GM23338 (cell line): ENCODE results near the gene ZBTB20. TPM values are rescaled to one million over a fixed set of nuclear protein-coding genes. Genes with fewer than 3 reads are reported as not detected.

Experiments
- ATAC-seq: fragments of 200-7000 bp; cut with Tn5 transposase; 3 replicates; pipeline ENCODE4 v1.9.1; 2020
- DNase-seq: peaks from one replicate; pipeline ENCODE4 v3.0.0-alpha.2; 2015; ENCODE audit warnings: low spot score
- H2AFZ ChIP-seq: fragments of 200-600 bp; sonication (generic); 2 replicates; pipeline ENCODE4 v1.8.0; 2016; ENCODE audit warnings: antibody characterized with exemption, mild to moderate bottlenecking, moderate library complexity
- H3F3A ChIP-seq: fragments of 200-600 bp; sonication (generic); replicated peaks from 2 replicates; pipeline ENCODE4 v1.8.0; 2017; ENCODE audit warnings: antibody characterized with exemption, mixed run types, low read depth
- H3K27ac ChIP-seq: fragments of 200-600 bp; sonication (generic); 2 replicates; pipeline ENCODE4 v1.6.1; 2016; ENCODE audit warnings: low read depth
- H3K27me3 ChIP-seq: fragments of 200-600 bp; sonication (generic); 2 replicates; pipeline ENCODE4 v1.8.0; 2016; ENCODE audit warnings: mild to moderate bottlenecking, mixed run types, moderate library complexity; ENCODE audit not compliant: insufficient read depth
- H3K36me3 ChIP-seq: fragments of 200-600 bp; sonication (generic); 2 replicates; pipeline ENCODE4 v1.8.0; 2016; ENCODE audit warnings: mild to moderate bottlenecking; ENCODE audit not compliant: insufficient read depth
- H3K4me1 ChIP-seq: fragments of 200-600 bp; sonication (generic); 2 replicates; pipeline ENCODE4 v1.8.0; 2016; ENCODE audit warnings: mild to moderate bottlenecking, moderate library complexity; ENCODE audit not compliant: insufficient read depth
- H3K4me2 ChIP-seq: fragments of 200-600 bp; sonication (generic); 2 replicates; pipeline ENCODE4 v1.7.1; 2017; ENCODE audit warnings: mixed run types
- H3K4me3 ChIP-seq: fragments of 200-600 bp; sonication (generic); 2 replicates; pipeline ENCODE4 v1.6.1; 2016; ENCODE audit warnings: mixed run types
- H3K79me2 ChIP-seq: fragments of 200-600 bp; sonication (generic); replicated peaks from 2 replicates; pipeline ENCODE4 v1.8.0; 2017; ENCODE audit warnings: mild to moderate bottlenecking; ENCODE audit not compliant: insufficient read depth
- H3K9me2 ChIP-seq: fragments of 200-600 bp; sonication (generic); 2 replicates; pipeline ENCODE4 v1.8.0; 2017; ENCODE audit not compliant: insufficient read depth
- H4K20me1 ChIP-seq: fragments of 200-600 bp; sonication (generic); replicated peaks from 2 replicates; pipeline ENCODE4 v1.8.0; 2017; ENCODE audit warnings: mild to moderate bottlenecking; ENCODE audit not compliant: insufficient read depth
- H3K27ac Mint-ChIP-seq: 2 replicates; pipeline ENCODE4 v1.8.0; 2020; ENCODE audit warnings: inconsistent platforms, mild to moderate bottlenecking, moderate library complexity, mixed read lengths
- H3K27me3 Mint-ChIP-seq: 3 replicates; pipeline ENCODE4 v1.8.0; 2022; ENCODE audit warnings: low read depth, mild to moderate bottlenecking, moderate library complexity, mixed read lengths, inconsistent platforms; ENCODE audit not compliant: insufficient read depth, poor library complexity
- H3K36me3 Mint-ChIP-seq: 3 replicates; pipeline ENCODE4 v1.8.0; 2021; ENCODE audit warnings: low read depth, mild to moderate bottlenecking, inconsistent platforms, moderate library complexity, mixed read lengths
- H3K4me1 Mint-ChIP-seq: 3 replicates; pipeline ENCODE4 v1.8.0; 2020; ENCODE audit warnings: mild to moderate bottlenecking, inconsistent platforms, mixed read lengths
- H3K4me3 Mint-ChIP-seq: 3 replicates; pipeline ENCODE4 v1.8.0; 2021; ENCODE audit warnings: moderate library complexity, mild to moderate bottlenecking, inconsistent platforms, mixed read lengths
- H3K9me3 Mint-ChIP-seq: 3 replicates; pipeline ENCODE4 v1.8.0; 2020; ENCODE audit warnings: moderate library complexity, mild to moderate bottlenecking, inconsistent platforms, mixed read lengths
- CREB1 ChIP-seq: fragments of 250-450 bp; sonication (Bioruptor Pico); IDR thresholded peaks from 2 replicates; pipeline ENCODE4 v1.5.0; 2020; ENCODE audit warnings: low read depth, mild to moderate bottlenecking, moderate library complexity
- CTCF ChIP-seq, 2 experiments: fragments of 200-600 bp in 1 of 2; sonication (generic) in 1 of 2; conservative IDR thresholded peaks; 2 replicates each; pipeline versions ENCODE4 v1.5.1 to v1.6.1; 2016 to 2017; ENCODE audit warnings: antibody characterized with exemption in 2 of 2, low read depth in 2 of 2, mild to moderate bottlenecking in 2 of 2, moderate library complexity in 1 of 2
- EZH2 ChIP-seq: fragments of 200-600 bp; sonication (generic); IDR thresholded peaks from one replicate; pipeline ENCODE4 v1.8.0; 2017; ENCODE audit warnings: antibody characterized with exemption, mild to moderate bottlenecking, low read depth; ENCODE audit not compliant: unreplicated experiment
- EZH2phosphoT487 ChIP-seq: fragments of 200-600 bp; sonication (generic); IDR thresholded peaks from one replicate; pipeline ENCODE4 v1.8.1; 2018; ENCODE audit warnings: antibody characterized with exemption; ENCODE audit not compliant: unreplicated experiment
- JUNB ChIP-seq: IDR thresholded peaks from one replicate; pipeline ENCODE4 v1.6.1; 2016; ENCODE audit warnings: antibody characterized with exemption; ENCODE audit not compliant: unreplicated experiment
- NANOG ChIP-seq: IDR thresholded peaks from 2 replicates; pipeline ENCODE4 v1.6.1; 2016; ENCODE audit warnings: antibody characterized with exemption, borderline replicate concordance
- POLR2AphosphoS5 ChIP-seq: IDR thresholded peaks from 2 replicates; pipeline ENCODE4 v1.6.1; 2016; ENCODE audit warnings: antibody characterized with exemption, low read depth
- REST ChIP-seq: IDR thresholded peaks from one replicate; pipeline ENCODE4 v1.6.1; 2018; ENCODE audit warnings: antibody characterized with exemption; ENCODE audit not compliant: unreplicated experiment
- STAT1 ChIP-seq: IDR thresholded peaks from one replicate; pipeline ENCODE4 v1.6.1; 2016; ENCODE audit warnings: antibody characterized with exemption; ENCODE audit not compliant: unreplicated experiment
- ZNF114 ChIP-seq: fragments of 250-450 bp; sonication (Bioruptor Pico); IDR thresholded peaks from 2 replicates; pipeline ENCODE4 v1.5.0; 2020; ENCODE audit warnings: mild to moderate bottlenecking, moderate library complexity
- ZNF331 ChIP-seq: fragments of 250-450 bp; sonication (Bioruptor Pico); IDR thresholded peaks from 2 replicates; pipeline ENCODE4 v1.5.0; 2020; ENCODE audit warnings: low read depth, mild to moderate bottlenecking, moderate library complexity
- polyA plus RNA-seq: library from polyadenylated mRNA; unstranded; fragments of >200 nt; fragmentation: Nextera tagmentation; extraction: Ambion mirVana; gene quantifications from 2 replicates; pipeline ENCODE4 v1.2.1, GENCODE V29; 2016
- total RNA-seq: library from RNA; depleted of rRNA; stranded (reverse); fragments of >200 nt; shearing (Covaris generic); gene quantifications from 2 replicates; pipeline ENCODE4 v1.2.3, GENCODE V29; 2014
- TF ChIP-seq, protein P1 (sequence below): fragments of 250-450 bp; sonication (Bioruptor Pico); IDR thresholded peaks from 2 replicates; pipeline ENCODE4 v1.5.0; 2020; ENCODE audit warnings: mild to moderate bottlenecking, moderate library complexity
- TF ChIP-seq, protein P2 (sequence below): IDR thresholded peaks from 2 replicates; pipeline ENCODE4 v1.6.1; 2016; ENCODE audit warnings: antibody characterized with exemption

ZBTB20 gene
- total and polyA plus RNA-seq, 2 experiments from 2014 or later, result 2.0 to 3.3 TPM

DNA sequence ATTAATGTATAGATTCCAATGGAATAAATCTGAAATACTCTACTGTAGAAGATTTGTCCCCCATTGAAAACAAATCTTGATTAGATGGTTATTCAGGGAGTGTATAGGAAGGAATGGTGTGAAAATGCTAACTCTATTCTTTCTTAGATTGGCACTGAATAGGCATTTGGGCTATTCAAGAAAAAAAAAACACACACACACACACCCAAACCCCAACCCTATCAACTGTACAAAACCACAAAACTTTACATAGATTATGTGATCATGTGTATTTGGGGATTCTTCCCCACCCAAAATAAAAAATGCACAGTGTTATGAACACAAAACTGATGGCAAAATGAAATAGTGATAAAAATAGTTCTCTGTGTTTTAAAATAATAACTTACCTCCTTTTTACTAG lies 791.4 kb downstream of the ZBTB20 start:
- peaks cover 6% of the 10 kb centered on the region for H3K27me3 Mint-ChIP-seq
- no peak overlapping the region for H3K27ac Mint-ChIP-seq
- H3F3A ChIP-seq, result no peaks in the 10 kb centered on the region
- H3K9me2 ChIP-seq, result no peaks in the 10 kb centered on the region
- H2AFZ ChIP-seq, result no peak overlapping the region
- H3K36me3 Mint-ChIP-seq, result no peaks in the 10 kb centered on the region
- DNase-seq (no peak), ATAC-seq (no peak)
- no peak overlapping the region for H3K4me3 ChIP-seq
- H3K4me1 ChIP-seq, result peaks cover 37% of the 10 kb centered on the region
- H3K79me2 ChIP-seq, result no peaks in the 10 kb centered on the region
- H3K27ac ChIP-seq, result peak overlapping the region; percentile 64
- H3K9me3 Mint-ChIP-seq, result no peaks in the 10 kb centered on the region
- peaks cover 15% of the 10 kb centered on the region for H3K4me1 Mint-ChIP-seq
- no peaks in the 10 kb centered on the region for H3K36me3 ChIP-seq
- TF ChIP-seq JUNB, result no peak
- TF ChIP-seq, protein P1, sequence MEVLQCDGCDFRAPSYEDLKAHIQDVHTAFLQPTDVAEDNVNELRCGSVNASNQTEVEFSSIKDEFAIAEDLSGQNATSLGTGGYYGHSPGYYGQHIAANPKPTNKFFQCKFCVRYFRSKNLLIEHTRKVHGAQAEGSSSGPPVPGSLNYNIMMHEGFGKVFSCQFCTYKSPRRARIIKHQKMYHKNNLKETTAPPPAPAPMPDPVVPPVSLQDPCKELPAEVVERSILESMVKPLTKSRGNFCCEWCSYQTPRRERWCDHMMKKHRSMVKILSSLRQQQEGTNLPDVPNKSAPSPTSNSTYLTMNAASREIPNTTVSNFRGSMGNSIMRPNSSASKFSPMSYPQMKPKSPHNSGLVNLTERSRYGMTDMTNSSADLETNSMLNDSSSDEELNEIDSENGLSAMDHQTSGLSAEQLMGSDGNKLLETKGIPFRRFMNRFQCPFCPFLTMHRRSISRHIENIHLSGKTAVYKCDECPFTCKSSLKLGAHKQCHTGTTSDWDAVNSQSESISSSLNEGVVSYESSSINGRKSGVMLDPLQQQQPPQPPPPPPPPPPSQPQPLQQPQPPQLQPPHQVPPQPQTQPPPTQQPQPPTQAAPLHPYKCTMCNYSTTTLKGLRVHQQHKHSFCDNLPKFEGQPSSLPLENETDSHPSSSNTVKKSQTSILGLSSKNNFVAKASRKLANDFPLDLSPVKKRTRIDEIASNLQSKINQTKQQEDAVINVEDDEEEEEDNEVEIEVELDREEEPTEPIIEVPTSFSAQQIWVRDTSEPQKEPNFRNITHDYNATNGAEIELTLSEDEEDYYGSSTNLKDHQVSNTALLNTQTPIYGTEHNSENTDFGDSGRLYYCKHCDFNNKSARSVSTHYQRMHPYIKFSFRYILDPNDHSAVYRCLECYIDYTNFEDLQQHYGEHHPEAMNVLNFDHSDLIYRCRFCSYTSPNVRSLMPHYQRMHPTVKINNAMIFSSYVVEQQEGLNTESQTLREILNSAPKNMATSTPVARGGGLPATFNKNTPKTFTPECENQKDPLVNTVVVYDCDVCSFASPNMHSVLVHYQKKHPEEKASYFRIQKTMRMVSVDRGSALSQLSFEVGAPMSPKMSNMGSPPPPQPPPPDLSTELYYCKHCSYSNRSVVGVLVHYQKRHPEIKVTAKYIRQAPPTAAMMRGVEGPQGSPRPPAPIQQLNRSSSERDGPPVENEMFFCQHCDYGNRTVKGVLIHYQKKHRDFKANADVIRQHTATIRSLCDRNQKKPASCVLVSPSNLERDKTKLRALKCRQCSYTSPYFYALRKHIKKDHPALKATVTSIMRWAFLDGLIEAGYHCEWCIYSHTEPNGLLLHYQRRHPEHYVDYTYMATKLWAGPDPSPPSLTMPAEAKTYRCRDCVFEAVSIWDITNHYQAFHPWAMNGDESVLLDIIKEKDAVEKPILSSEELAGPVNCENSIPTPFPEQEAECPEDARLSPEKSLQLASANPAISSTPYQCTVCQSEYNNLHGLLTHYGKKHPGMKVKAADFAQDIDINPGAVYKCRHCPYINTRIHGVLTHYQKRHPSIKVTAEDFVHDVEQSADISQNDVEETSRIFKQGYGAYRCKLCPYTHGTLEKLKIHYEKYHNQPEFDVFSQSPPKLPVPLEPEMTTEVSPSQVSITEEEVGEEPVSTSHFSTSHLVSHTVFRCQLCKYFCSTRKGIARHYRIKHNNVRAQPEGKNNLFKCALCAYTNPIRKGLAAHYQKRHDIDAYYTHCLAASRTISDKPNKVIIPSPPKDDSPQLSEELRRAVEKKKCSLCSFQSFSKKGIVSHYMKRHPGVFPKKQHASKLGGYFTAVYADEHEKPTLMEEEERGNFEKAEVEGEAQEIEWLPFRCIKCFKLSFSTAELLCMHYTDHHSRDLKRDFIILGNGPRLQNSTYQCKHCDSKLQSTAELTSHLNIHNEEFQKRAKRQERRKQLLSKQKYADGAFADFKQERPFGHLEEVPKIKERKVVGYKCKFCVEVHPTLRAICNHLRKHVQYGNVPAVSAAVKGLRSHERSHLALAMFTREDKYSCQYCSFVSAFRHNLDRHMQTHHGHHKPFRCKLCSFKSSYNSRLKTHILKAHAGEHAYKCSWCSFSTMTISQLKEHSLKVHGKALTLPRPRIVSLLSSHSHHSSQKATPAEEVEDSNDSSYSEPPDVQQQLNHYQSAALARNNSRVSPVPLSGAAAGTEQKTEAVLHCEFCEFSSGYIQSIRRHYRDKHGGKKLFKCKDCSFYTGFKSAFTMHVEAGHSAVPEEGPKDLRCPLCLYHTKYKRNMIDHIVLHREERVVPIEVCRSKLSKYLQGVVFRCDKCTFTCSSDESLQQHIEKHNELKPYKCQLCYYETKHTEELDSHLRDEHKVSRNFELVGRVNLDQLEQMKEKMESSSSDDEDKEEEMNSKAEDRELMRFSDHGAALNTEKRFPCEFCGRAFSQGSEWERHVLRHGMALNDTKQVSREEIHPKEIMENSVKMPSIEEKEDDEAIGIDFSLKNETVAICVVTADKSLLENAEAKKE (CRISPR knock-in tag), result no peak
- no peak for TF ChIP-seq ZNF114 (CRISPR knock-in tag)
- TF ChIP-seq REST, result no peak
- TF ChIP-seq ZNF331, result no peak
- TF ChIP-seq CREB1 (CRISPR knock-in tag), result no peak
- TF ChIP-seq, protein P2, sequence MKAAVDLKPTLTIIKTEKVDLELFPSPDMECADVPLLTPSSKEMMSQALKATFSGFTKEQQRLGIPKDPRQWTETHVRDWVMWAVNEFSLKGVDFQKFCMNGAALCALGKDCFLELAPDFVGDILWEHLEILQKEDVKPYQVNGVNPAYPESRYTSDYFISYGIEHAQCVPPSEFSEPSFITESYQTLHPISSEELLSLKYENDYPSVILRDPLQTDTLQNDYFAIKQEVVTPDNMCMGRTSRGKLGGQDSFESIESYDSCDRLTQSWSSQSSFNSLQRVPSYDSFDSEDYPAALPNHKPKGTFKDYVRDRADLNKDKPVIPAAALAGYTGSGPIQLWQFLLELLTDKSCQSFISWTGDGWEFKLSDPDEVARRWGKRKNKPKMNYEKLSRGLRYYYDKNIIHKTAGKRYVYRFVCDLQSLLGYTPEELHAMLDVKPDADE, result no peak
- no peak for TF ChIP-seq EZH2
- TF ChIP-seq POLR2AphosphoS5, result no peak
- no peak for TF ChIP-seq CTCF (conservative IDR thresholded peaks at IDR 0.05; ENCODE audit: low read depth in 2 of 2)
- no peak for TF ChIP-seq EZH2phosphoT487
- TF ChIP-seq NANOG, result no peak
- TF ChIP-seq STAT1, result no peak
- H4K20me1 ChIP-seq, result no peaks in the 10 kb centered on the region
- H3K4me2 ChIP-seq, result peak overlapping the region; percentile 70
- no peaks in the 10 kb centered on the region for H3K27me3 ChIP-seq
- H3K4me3 Mint-ChIP-seq, result no peak overlapping the region
